Measurements from ENCODE around the gene GPX3.

GPX3 gene

GRCh38 chr5:151062405-151063141 is 42.2 kb downstream of the GPX3 start:
- no peak for ATAC-seq (replicated peaks)
- no peak for DNase-seq
- H3K27ac Mint-ChIP-seq: peak overlapping the region in 1 of 2 donors; percentile 63
- H3K4me1 Mint-ChIP-seq (ENCODE audit: low read depth in 2 of 2): peaks cover 38 to 39% of the 10 kb centered on the region in 2 donors
- no peaks in the 10 kb centered on the region for H3K9me3 Mint-ChIP-seq
- peaks cover 75% of the 10 kb centered on the region for H3K36me3 Mint-ChIP-seq (ENCODE audit: insufficient read depth)
- no peaks in the 10 kb centered on the region for H3K27me3 Mint-ChIP-seq
- no peak overlapping the region for H3K4me3 Mint-ChIP-seq

DNA sequence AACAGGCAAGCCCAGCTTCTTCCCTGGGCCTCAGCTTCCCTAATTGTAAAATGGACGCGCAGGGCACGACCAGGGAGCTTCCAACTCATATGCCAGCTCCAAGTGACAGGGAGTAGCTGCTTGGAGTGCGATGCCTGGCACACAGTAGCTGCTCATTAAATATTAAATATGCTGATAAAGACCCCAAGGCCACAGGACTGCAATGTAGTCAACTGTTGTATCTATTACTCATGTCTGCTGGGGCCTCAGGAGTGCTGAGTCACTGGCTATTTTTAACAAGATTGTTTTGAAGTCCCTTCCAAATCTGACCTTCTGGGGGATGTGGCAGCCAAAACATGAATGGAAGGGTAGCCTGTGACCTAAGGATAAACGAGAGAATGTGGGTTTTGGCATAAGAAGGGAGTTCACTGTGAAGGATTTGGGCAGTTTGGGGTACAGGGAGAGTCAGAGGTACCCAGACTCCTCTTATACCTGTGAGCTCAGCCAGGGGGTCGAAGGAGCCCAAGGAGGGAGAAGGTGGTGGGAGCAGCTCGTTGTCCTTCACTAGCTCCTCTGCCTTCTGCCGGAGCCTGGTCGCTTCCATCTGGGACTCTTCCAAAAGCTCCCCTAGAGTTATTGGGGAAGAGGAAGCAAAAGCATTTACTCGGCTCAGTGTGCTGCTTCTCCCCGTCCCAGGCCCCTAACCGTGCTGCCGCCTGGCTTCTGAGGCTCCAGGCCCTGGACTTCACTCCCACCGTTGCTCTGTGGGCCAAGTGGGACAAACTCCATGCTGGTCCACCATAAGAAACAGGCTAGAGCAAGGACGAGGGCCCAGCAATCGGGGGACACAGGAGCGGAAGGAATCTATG is 43.0 kb downstream of the GPX3 start:
- no peak overlapping the region for H3K4me3 Mint-ChIP-seq
- ATAC-seq (replicated peaks): no peak

DNA sequence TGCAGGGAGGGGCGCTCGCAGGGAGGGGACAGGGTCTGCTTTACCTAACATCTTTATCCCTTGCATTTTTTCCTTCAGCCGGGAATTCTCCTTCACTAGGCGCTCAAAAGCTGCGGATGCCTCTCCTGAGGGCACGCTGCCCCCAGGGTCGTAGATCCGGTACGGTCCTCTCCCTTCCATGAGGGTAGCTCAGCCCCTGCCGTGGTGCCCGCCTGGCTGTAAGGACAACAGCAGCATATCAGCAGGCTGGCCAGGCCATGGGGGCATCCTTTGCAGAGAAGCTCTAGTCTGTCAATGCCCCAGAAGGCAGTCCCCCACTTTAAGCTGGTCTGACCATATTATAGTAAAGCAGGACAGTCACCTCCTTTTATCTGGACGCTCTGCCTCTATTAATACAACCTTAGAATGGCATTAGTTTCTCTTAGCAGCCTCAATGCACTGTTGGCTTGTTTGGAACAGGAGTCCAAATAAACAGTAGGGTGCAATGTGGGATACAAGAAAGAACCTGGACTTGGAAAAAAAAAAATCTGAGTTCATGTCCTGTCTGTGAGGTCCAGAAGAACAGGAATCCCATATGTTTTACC is 44.6 kb downstream of the GPX3 start:
- no peak overlapping the region for H3K4me3 Mint-ChIP-seq
- H3K9me3 Mint-ChIP-seq: no peaks in the 10 kb centered on the region
- DNase-seq (no peak), ATAC-seq (replicated peaks) (no peak)
- H3K27me3 Mint-ChIP-seq: no peaks in the 10 kb centered on the region
- peaks cover 52 to 59% of the 10 kb centered on the region in 2 donors for H3K4me1 Mint-ChIP-seq (ENCODE audit: low read depth in 2 of 2)
- peak overlapping the region in 1 of 2 donors; percentile 93 for H3K27ac Mint-ChIP-seq
- H3K36me3 Mint-ChIP-seq (ENCODE audit: insufficient read depth): peaks cover 68% of the 10 kb centered on the region

More for the DNA sequence above, 43.0 kb downstream of the GPX3 start:
- peaks cover 46 to 47% of the 10 kb centered on the region in 2 donors for H3K4me1 Mint-ChIP-seq (ENCODE audit: low read depth in 2 of 2)
- H3K9me3 Mint-ChIP-seq: no peaks in the 10 kb centered on the region
- peaks cover 74% of the 10 kb centered on the region for H3K36me3 Mint-ChIP-seq (ENCODE audit: insufficient read depth)
- H3K27me3 Mint-ChIP-seq: no peaks in the 10 kb centered on the region
- peak overlapping the region; percentile 53 to 92 for H3K27ac Mint-ChIP-seq
- no peak for DNase-seq

DNA sequence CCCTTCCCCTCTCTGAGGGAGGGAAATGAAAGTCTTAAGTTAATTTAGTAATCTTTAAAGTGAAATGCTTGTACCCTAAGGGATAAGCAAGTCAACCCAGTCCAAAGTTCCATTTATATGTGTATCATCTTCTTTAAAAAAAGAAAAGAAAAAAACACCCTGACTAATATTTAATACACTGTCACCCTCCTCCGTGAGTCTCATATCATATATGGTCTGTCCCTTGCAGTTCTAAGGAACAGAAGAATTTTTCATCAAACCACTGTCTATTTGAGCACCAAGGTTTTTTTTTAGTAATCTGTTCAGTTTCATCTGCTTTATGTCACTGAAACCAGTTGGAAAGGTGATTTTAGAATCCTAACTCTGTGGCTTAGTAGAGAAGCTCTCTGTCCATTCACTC is 45.2 kb downstream of the GPX3 start:
- Mint-ChIP-seq H3K4me3 (no peak overlapping the region), H3K27me3 (no peaks in the 10 kb centered on the region), H3K36me3 (ENCODE audit: insufficient read depth) (peaks cover 62% of the 10 kb centered on the region), H3K27ac (peak overlapping the region; percentile 88 to 93), H3K4me1 (ENCODE audit: low read depth in 2 of 2) (peaks cover 58 to 60% of the 10 kb centered on the region in 2 donors), H3K9me3 (no peaks in the 10 kb centered on the region)
- DNase-seq (no peak), ATAC-seq (replicated peaks) (no peak)

DNA sequence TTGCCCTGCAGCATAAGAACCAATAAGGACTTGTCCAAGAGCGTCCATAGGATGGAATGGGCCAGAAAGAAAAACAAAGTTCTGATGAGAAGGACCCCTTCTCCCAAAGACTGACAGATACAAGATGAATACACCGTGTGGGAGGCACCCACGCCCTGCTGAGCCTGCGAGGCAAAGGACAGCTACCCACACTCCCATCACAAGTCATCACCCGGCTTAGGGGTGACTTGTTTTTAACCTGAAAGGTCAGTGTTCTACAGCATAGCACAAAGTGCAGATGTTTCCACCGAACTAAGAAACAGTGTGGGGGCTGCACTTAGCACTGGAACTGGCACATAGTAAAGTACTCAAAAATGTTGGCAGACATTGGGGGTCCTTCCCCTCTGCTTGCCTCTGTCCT is 46.5 kb downstream of the GPX3 start:
- ATAC-seq (replicated peaks) (no peak), DNase-seq (no peak)
- Mint-ChIP-seq H3K4me1 (ENCODE audit: low read depth in 2 of 2) (peaks cover 69 to 71% of the 10 kb centered on the region in 2 donors), H3K9me3 (no peaks in the 10 kb centered on the region), H3K36me3 (ENCODE audit: insufficient read depth) (peaks cover 54% of the 10 kb centered on the region), H3K27me3 (no peaks in the 10 kb centered on the region), H3K4me3 (peak overlapping the region in 1 of 2 donors; percentile 67), H3K27ac (peak overlapping the region; percentile 88 to 93)

DNA sequence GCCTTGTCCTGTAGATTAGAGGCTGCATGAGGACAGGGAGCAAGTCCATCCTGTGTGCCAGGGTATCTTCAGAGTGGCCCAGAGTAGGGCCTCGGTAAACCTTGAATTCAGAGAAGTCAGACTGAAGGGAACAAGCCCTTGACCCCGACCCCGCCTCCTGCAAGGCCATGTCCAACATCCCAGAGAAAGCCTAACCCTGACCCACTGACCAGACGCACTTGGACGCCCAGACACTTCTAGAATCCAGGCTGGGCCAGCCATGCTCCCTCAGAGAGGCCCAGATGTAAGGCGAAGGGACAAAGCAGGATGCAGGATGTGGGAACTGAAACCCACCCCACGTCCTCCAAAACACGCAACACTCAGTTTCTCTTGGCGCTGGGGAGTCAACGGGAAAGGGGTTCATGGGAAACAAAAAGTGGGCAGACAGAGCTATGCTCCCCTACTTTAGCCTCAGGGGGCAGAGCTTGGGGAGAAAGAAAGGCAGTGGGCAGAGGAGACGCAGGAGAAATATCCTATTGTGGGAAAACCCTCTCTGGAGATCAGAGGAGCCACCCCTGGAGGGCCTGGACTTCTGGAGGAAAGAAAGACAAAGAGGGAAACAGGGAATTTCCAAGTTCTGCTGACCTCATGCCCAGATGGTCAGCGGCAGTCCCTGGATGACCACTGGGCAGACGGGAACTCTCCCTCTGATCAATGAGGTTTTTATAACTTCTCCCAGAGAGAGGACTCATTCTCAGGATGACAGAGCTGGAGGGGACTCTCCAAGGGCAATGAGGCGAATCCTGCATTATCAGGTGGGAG is 47.4 kb downstream of the GPX3 start:
- peak overlapping the region; percentile 60 to 67 for H3K4me3 Mint-ChIP-seq
- ATAC-seq (replicated peaks) (no peak), DNase-seq (no peak)
- peak overlapping the region; percentile 88 to 93 for H3K27ac Mint-ChIP-seq
- H3K27me3 Mint-ChIP-seq: no peaks in the 10 kb centered on the region
- no peaks in the 10 kb centered on the region for H3K9me3 Mint-ChIP-seq
- H3K4me1 Mint-ChIP-seq (ENCODE audit: low read depth in 2 of 2): peaks cover 78 to 80% of the 10 kb centered on the region in 2 donors
- peaks cover 55% of the 10 kb centered on the region for H3K36me3 Mint-ChIP-seq (ENCODE audit: insufficient read depth)

- H3K27me3 Mint-ChIP-seq: no peaks in the 10 kb centered on the region
- H3K9me3 Mint-ChIP-seq: no peaks in the 10 kb centered on the region
- peak overlapping the region; percentile 88 to 93 for H3K27ac Mint-ChIP-seq
- peak overlapping the region; percentile 60 to 67 for H3K4me3 Mint-ChIP-seq
- H3K36me3 Mint-ChIP-seq (ENCODE audit: insufficient read depth): peaks cover 49% of the 10 kb centered on the region
- H3K4me1 Mint-ChIP-seq (ENCODE audit: low read depth in 2 of 2): peaks cover 75 to 78% of the 10 kb centered on the region in 2 donors
- ATAC-seq (replicated peaks) (peak; percentile 82), DNase-seq (peak in 2 of 3 experiments; percentile 24 to 32)
These were observed 48.2 kb downstream of the GPX3 start for GRCh38 chr5:151068433-151069197.

- Mint-ChIP-seq H3K36me3 (ENCODE audit: insufficient read depth) (peaks cover 47% of the 10 kb centered on the region), H3K27ac (peak overlapping the region in 1 of 2 donors; percentile 77), H3K4me1 (ENCODE audit: low read depth in 2 of 2) (peaks cover 73 to 80% of the 10 kb centered on the region in 2 donors), H3K27me3 (no peaks in the 10 kb centered on the region), H3K4me3 (no peak overlapping the region), H3K9me3 (no peaks in the 10 kb centered on the region)
- DNase-seq: no peak
- no peak for ATAC-seq (replicated peaks)
These were observed 50.1 kb downstream of the GPX3 start for GRCh38 chr5:151070449-151070848.

GRCh38 chr5:151071021-151071420 is 50.6 kb downstream of the GPX3 start:
- Mint-ChIP-seq H3K4me3 (no peak overlapping the region), H3K36me3 (ENCODE audit: insufficient read depth) (peaks cover 47% of the 10 kb centered on the region)

GRCh38 chr5:151071848-151072629 is 51.6 kb downstream of the GPX3 start:
- H3K4me3 Mint-ChIP-seq: peak overlapping the region in 1 of 2 donors; percentile 54

More at GRCh38 chr5:151071021-151071420, 50.6 kb downstream of the GPX3 start:
- no peak for DNase-seq
- Mint-ChIP-seq H3K27me3 (no peaks in the 10 kb centered on the region), H3K9me3 (no peaks in the 10 kb centered on the region), H3K4me1 (ENCODE audit: low read depth in 2 of 2) (peaks cover 75 to 80% of the 10 kb centered on the region in 2 donors), H3K27ac (peak overlapping the region; percentile 65 to 77)
- no peak for ATAC-seq (replicated peaks)

DNA sequence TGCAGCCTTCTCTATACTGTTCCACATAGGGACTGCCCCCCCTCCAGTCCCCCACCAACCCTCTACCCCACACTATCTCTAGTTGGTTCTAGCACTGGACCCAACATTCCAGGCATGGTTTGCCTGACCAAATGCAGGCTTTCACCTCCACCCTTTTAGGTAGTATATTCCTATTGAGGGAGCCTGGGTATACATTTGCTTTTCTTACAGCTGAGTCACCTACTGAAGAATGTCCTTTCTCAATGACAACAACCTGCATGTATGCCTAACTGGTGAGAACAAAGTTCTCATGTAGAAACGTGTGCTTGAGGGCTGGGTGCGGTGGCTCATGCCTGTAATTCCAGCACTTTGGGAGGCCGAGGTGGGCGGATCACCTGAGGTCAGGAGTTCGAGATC is 52.2 kb downstream of the GPX3 start:
- Mint-ChIP-seq H3K27me3 (no peaks in the 10 kb centered on the region), H3K36me3 (ENCODE audit: insufficient read depth) (peaks cover 54% of the 10 kb centered on the region), H3K4me3 (no peak overlapping the region), H3K27ac (peak overlapping the region; percentile 65 to 77), H3K9me3 (no peaks in the 10 kb centered on the region), H3K4me1 (ENCODE audit: low read depth in 2 of 2) (peaks cover 76 to 80% of the 10 kb centered on the region in 2 donors)
- ATAC-seq (replicated peaks) (no peak), DNase-seq (no peak)

More at GRCh38 chr5:151071848-151072629, 51.6 kb downstream of the GPX3 start:
- peaks cover 75 to 81% of the 10 kb centered on the region in 2 donors for H3K4me1 Mint-ChIP-seq (ENCODE audit: low read depth in 2 of 2)
- H3K27ac Mint-ChIP-seq: peak overlapping the region; percentile 65 to 77
- H3K27me3 Mint-ChIP-seq: no peaks in the 10 kb centered on the region
- no peak for DNase-seq
- peak; percentile 17 for ATAC-seq (replicated peaks)
- H3K9me3 Mint-ChIP-seq: no peaks in the 10 kb centered on the region
- H3K36me3 Mint-ChIP-seq (ENCODE audit: insufficient read depth): peaks cover 51% of the 10 kb centered on the region
